BLaER1 treated with 17β-estradiol and CSF1 and Interleukin-3, amounts not matched to agents 10 nM and 100 nM (cell line): ENCODE results near the gene NFKBIZ.

Experiments
- H3K27ac ChIP-seq, 11 experiments: shearing (Covaris generic); formaldehyde crosslinking; 2 replicates each; pipeline ENCODE4 v1.8.1; 2022
- H3K27me3 ChIP-seq, 11 experiments: shearing (Covaris generic); formaldehyde crosslinking; 2 replicates each; pipeline ENCODE4 v1.8.1; 2022
- H3K36me3 ChIP-seq, 11 experiments: shearing (Covaris generic); formaldehyde crosslinking; 2 replicates each; pipeline ENCODE4 v1.8.1; 2022
- H3K4me1 ChIP-seq, 10 experiments: shearing (Covaris generic); formaldehyde crosslinking; 2 replicates each; pipeline ENCODE4 v1.8.1; 2022
- H3K4me2 ChIP-seq, 11 experiments: shearing (Covaris generic); formaldehyde crosslinking; 2 replicates each; pipeline ENCODE4 v1.8.1; 2022
- H3K4me3 ChIP-seq, 10 experiments: shearing (Covaris generic); formaldehyde crosslinking; 2 replicates each; pipeline ENCODE4 v1.8.1; 2022
- H3K9ac ChIP-seq, 11 experiments: shearing (Covaris generic); formaldehyde crosslinking; 2 replicates each; pipeline ENCODE4 v1.8.1; 2022
- H3K9me3 ChIP-seq, 11 experiments: shearing (Covaris generic); formaldehyde crosslinking; replicated peaks in 1 of 11; 2 replicates each; pipeline ENCODE4 v1.8.1; 2022
- H4K20me1 ChIP-seq, 11 experiments: shearing (Covaris generic); formaldehyde crosslinking; 2 replicates each; pipeline ENCODE4 v1.8.1; 2022
- Cebpa-rat ChIP-seq, 11 experiments: shearing (Covaris generic); IDR thresholded peaks; 2 replicates each; pipeline ENCODE4 v1.8.1; 2022

The NFKBIZ gene

GRCh38 chr3:101865751-101866509 is 16.6 kb downstream of the NFKBIZ start:
- Histone ChIP-seq H3K4me2 (no peak overlapping the region), H3K4me3 (no peak overlapping the region), H4K20me1 (peaks cover 0 to 26% (median 12%) of the 10 kb centered on the region in 11 experiments; a peak in 13 of 22 replicates), H3K4me1 (peaks cover 0 to 71% (median 2%) of the 10 kb centered on the region in 10 experiments; a peak in 9 of 20 replicates), H3K36me3 (peaks cover 0 to 26% (median 15%) of the 10 kb centered on the region in 11 experiments; a peak in 19 of 22 replicates), H3K27ac (peak overlapping the region in 3 of 11 experiments; percentile 1 to 18 (median 6); a peak in 1 of 22 replicates), H3K9me3 (no peaks in the 10 kb centered on the region), H3K9ac (no peak overlapping the region), H3K27me3 (no peaks in the 10 kb centered on the region)
- TF ChIP-seq Cebpa-rat (IDR thresholded peaks at IDR 0.05) = no peak

GRCh38 chr3:101867511-101867910 is 18.2 kb downstream of the NFKBIZ start:
- no peak for TF ChIP-seq Cebpa-rat (IDR thresholded peaks at IDR 0.05)
- Histone ChIP-seq H3K27ac (peak overlapping the region in 1 of 11 experiments; percentile 38; a peak in 1 of 22 replicates), H3K4me3 (no peak overlapping the region), H3K36me3 (peaks cover 0 to 10% (median 0%) of the 10 kb centered on the region in 11 experiments; a peak in 4 of 22 replicates), H4K20me1 (peaks cover 0 to 11% (median 0%) of the 10 kb centered on the region in 11 experiments; a peak in 4 of 22 replicates), H3K9me3 (peaks cover 0 to 7% (median 0%) of the 10 kb centered on the region in 11 experiments; a peak in 2 of 22 replicates), H3K27me3 (no peaks in the 10 kb centered on the region), H3K4me2 (peak overlapping the region in 2 of 11 experiments; percentile 25 to 27; a peak in 2 of 22 replicates), H3K9ac (no peak overlapping the region), H3K4me1 (peaks cover 0 to 55% (median 2%) of the 10 kb centered on the region in 10 experiments; a peak in 9 of 20 replicates)

- H3K9ac ChIP-seq = no peak overlapping the region
- peak overlapping the region in 1 of 11 experiments; percentile 7; a peak in 2 of 22 replicates for H3K27ac ChIP-seq
- H3K36me3 ChIP-seq = peaks cover 0 to 5% (median 0%) of the 10 kb centered on the region in 11 experiments; a peak in 1 of 22 replicates
- no peaks in the 10 kb centered on the region for H3K27me3 ChIP-seq
- peak overlapping the region in 3 of 11 experiments; percentile 43 to 49 (median 46); a peak in 5 of 22 replicates for H3K4me2 ChIP-seq
- H3K9me3 ChIP-seq = peaks cover 0 to 12% (median 0%) of the 10 kb centered on the region in 11 experiments; a peak in 2 of 22 replicates
- H3K4me1 ChIP-seq = peaks cover 0 to 54% (median 2%) of the 10 kb centered on the region in 10 experiments; a peak in 9 of 20 replicates
- TF ChIP-seq Cebpa-rat (IDR thresholded peaks at IDR 0.05) = no peak
- no peak overlapping the region for H3K4me3 ChIP-seq
- peaks cover 0 to 9% (median 0%) of the 10 kb centered on the region in 11 experiments; a peak in 2 of 22 replicates for H4K20me1 ChIP-seq
These were observed 18.7 kb downstream of the NFKBIZ start for GRCh38 chr3:101867996-101868395.

- no peak overlapping the region for H3K9ac ChIP-seq
- H3K4me2 ChIP-seq = peak overlapping the region in 3 of 11 experiments; percentile 43 to 49 (median 46); a peak in 6 of 22 replicates
- peaks cover 0 to 1% (median 0%) of the 10 kb centered on the region in 11 experiments; a peak in 1 of 22 replicates for H4K20me1 ChIP-seq
- no peaks in the 10 kb centered on the region for H3K27me3 ChIP-seq
- TF ChIP-seq Cebpa-rat (IDR thresholded peaks at IDR 0.05) = no peak
- no peak overlapping the region for H3K4me3 ChIP-seq
- peaks cover 0 to 60% (median 2%) of the 10 kb centered on the region in 10 experiments; a peak in 10 of 20 replicates for H3K4me1 ChIP-seq
- H3K9me3 ChIP-seq = peaks cover 0 to 18% (median 0%) of the 10 kb centered on the region in 11 experiments; a peak in 2 of 22 replicates
- H3K36me3 ChIP-seq = no peaks in the 10 kb centered on the region
- H3K27ac ChIP-seq = peak overlapping the region in 2 of 11 experiments; percentile 7 to 40; a peak in 2 of 22 replicates
These were observed 19.5 kb downstream of the NFKBIZ start for GRCh38 chr3:101868534-101869464.

GRCh38 chr3:101870138-101870537 is 20.8 kb downstream of the NFKBIZ start:
- no peak overlapping the region for H3K9ac ChIP-seq
- no peaks in the 10 kb centered on the region for H4K20me1 ChIP-seq
- no peaks in the 10 kb centered on the region for H3K36me3 ChIP-seq
- no peak overlapping the region for H3K4me3 ChIP-seq
- H3K27me3 ChIP-seq = no peaks in the 10 kb centered on the region
- H3K4me2 ChIP-seq = no peak overlapping the region
- H3K9me3 ChIP-seq = peaks cover 0 to 31% (median 0%) of the 10 kb centered on the region in 11 experiments; a peak in 3 of 22 replicates
- TF ChIP-seq Cebpa-rat (IDR thresholded peaks at IDR 0.05) = no peak
- peaks cover 0 to 73% (median 2%) of the 10 kb centered on the region in 10 experiments; a peak in 10 of 20 replicates for H3K4me1 ChIP-seq
- no peak overlapping the region for H3K27ac ChIP-seq

- H3K9ac ChIP-seq = peak overlapping the region in 3 of 11 experiments; percentile 26 to 59 (median 57); a peak in 5 of 22 replicates
- no peak for TF ChIP-seq Cebpa-rat (IDR thresholded peaks at IDR 0.05)
- no peaks in the 10 kb centered on the region for H4K20me1 ChIP-seq
- peak overlapping the region in 5 of 11 experiments; percentile 53 to 83 (median 75); a peak in 9 of 22 replicates for H3K27ac ChIP-seq
- H3K36me3 ChIP-seq = no peaks in the 10 kb centered on the region
- peak overlapping the region in 4 of 11 experiments; percentile 13 to 68 (median 32); a peak in 5 of 22 replicates for H3K4me2 ChIP-seq
- peaks cover 0 to 88% (median 11%) of the 10 kb centered on the region in 10 experiments; a peak in 10 of 20 replicates for H3K4me1 ChIP-seq
- no peaks in the 10 kb centered on the region for H3K27me3 ChIP-seq
- peaks cover 0 to 50% (median 0%) of the 10 kb centered on the region in 11 experiments; a peak in 4 of 22 replicates for H3K9me3 ChIP-seq
- H3K4me3 ChIP-seq = no peak overlapping the region
These were observed 24.3 kb downstream of the NFKBIZ start for GRCh38 chr3:101873619-101874018.

GRCh38 chr3:101876142-101876541 is 26.8 kb downstream of the NFKBIZ start:
- H3K27me3 ChIP-seq = no peaks in the 10 kb centered on the region
- H3K4me3 ChIP-seq = no peak overlapping the region
- peaks cover 6 to 98% (median 29%) of the 10 kb centered on the region in 10 experiments; a peak in 17 of 20 replicates for H3K4me1 ChIP-seq
- peak overlapping the region in 2 of 11 experiments; percentile 0 to 3; a peak in 1 of 22 replicates for H3K9ac ChIP-seq
- peak overlapping the region in 5 of 11 experiments; percentile 31 to 80 (median 54); a peak in 10 of 22 replicates for H3K4me2 ChIP-seq
- H3K27ac ChIP-seq = peak overlapping the region in 4 of 11 experiments; percentile 37 to 83 (median 72); a peak in 8 of 22 replicates
- H4K20me1 ChIP-seq = no peaks in the 10 kb centered on the region
- H3K36me3 ChIP-seq = no peaks in the 10 kb centered on the region
- TF ChIP-seq Cebpa-rat (IDR thresholded peaks at IDR 0.05) = no peak
- peaks cover 0 to 55% (median 0%) of the 10 kb centered on the region in 11 experiments; a peak in 6 of 22 replicates for H3K9me3 ChIP-seq

GRCh38 chr3:101878589-101878988 is 29.3 kb downstream of the NFKBIZ start:
- Histone ChIP-seq H3K4me2 (peak overlapping the region in 5 of 11 experiments; percentile 7 to 80 (median 69); a peak in 8 of 22 replicates), H3K9me3 (peaks cover 0 to 42% (median 0%) of the 10 kb centered on the region in 11 experiments; a peak in 7 of 22 replicates), H4K20me1 (no peaks in the 10 kb centered on the region), H3K4me3 (no peak overlapping the region), H3K9ac (no peak overlapping the region), H3K27me3 (no peaks in the 10 kb centered on the region), H3K4me1 (peaks cover 6 to 87% (median 29%) of the 10 kb centered on the region in 10 experiments; a peak in 17 of 20 replicates), H3K27ac (peak overlapping the region in 4 of 11 experiments; percentile 15 to 83 (median 55); a peak in 6 of 22 replicates), H3K36me3 (no peaks in the 10 kb centered on the region)
- no peak for TF ChIP-seq Cebpa-rat (IDR thresholded peaks at IDR 0.05)
